Lower lobe of right lung (tissue), 2 donors: Measurements from ENCODE around the gene QPRT. TPM values are rescaled to one million over a fixed set of nuclear protein-coding genes. Genes with fewer than 3 reads are reported as not detected.

Experiments used
- ATAC-seq, 2 donors: fragments of 200-7000 bp; cut with Tn5 transposase; one replicate each; pipeline ENCODE4 v1.9.1; 2020 to 2022; ENCODE audit warnings: mild to moderate bottlenecking in 2 of 2, moderate library complexity in 2 of 2
- DNase-seq: peaks from one replicate; pipeline ENCODE4 v3.0.0-alpha.2; 2020
- H3K27ac ChIP-seq: fragments of 200-600 bp; one replicate; pipeline ENCODE4 v1.8.0; 2022
- H3K27me3 ChIP-seq: fragments of 200-600 bp; one replicate; pipeline ENCODE4 v1.8.0; 2022; ENCODE audit warnings: low read depth
- H3K36me3 ChIP-seq: fragments of 200-600 bp; one replicate; pipeline ENCODE4 v1.8.0; 2022; ENCODE audit warnings: mild to moderate bottlenecking
- H3K4me1 ChIP-seq: fragments of 200-600 bp; one replicate; pipeline ENCODE4 v1.8.0; 2022
- H3K4me3 ChIP-seq: fragments of 200-600 bp; one replicate; pipeline ENCODE4 v1.8.0; 2022; ENCODE audit warnings: mild to moderate bottlenecking
- H3K9me3 ChIP-seq: fragments of 200-600 bp; one replicate; pipeline ENCODE4 v1.8.0; 2022
- CTCF ChIP-seq: fragments of 200-600 bp; IDR thresholded peaks from one replicate; pipeline ENCODE4 v1.8.0; 2022; ENCODE audit warnings: antibody characterized with exemption, mild to moderate bottlenecking
- intact Hi-C: fragments of 100-400 bp; cut with DNase I; formaldehyde crosslinking; loops from one replicate; pipeline ENCODE4 v1.11.0; 2022
- total RNA-seq: library from RNA; stranded (reverse); fragmentation: NEBNext Ultra II Directional; extraction: Animal tissue kit (Norgen Biotek cat#: 25700); gene quantifications from one replicate; pipeline ENCODE4 v1.2.1, GENCODE V29; 2021
- donor health status: DM: no; HTN: yes; CAD: no; lungs with severe emphysema.

The QPRT gene
- total RNA-seq, 1 donor from 2014 or later, result 11.0 TPM

- DNase-seq (no peak), ATAC-seq (peak; percentile 72 to 79)
- H3K9me3 ChIP-seq, result no peaks in the 10 kb centered on the region
- H3K27ac ChIP-seq, result peak overlapping the region; percentile 66
- intact Hi-C loops, result no loop called here
- H3K36me3 ChIP-seq, result no peaks in the 10 kb centered on the region
- peaks cover 4% of the 10 kb centered on the region for H3K4me1 ChIP-seq
- H3K27me3 ChIP-seq, result no peaks in the 10 kb centered on the region
- H3K4me3 ChIP-seq, result no peak overlapping the region
- no peak for TF ChIP-seq CTCF
Measured at GRCh38 chr16:29644338-29644857, 34.6 kb upstream of the QPRT start.

GRCh38 chr16:29644973-29645693 lies 33.8 kb upstream of the QPRT start:
- DNase-seq (no peak), ATAC-seq (no peak)
- Histone ChIP-seq H3K27ac (peak overlapping the region; percentile 66), H3K9me3 (no peaks in the 10 kb centered on the region), H3K4me1 (peaks cover 7% of the 10 kb centered on the region), H3K27me3 (no peaks in the 10 kb centered on the region), H3K4me3 (no peak overlapping the region), H3K36me3 (no peaks in the 10 kb centered on the region)
- intact Hi-C loops, result no loop called here
- TF ChIP-seq CTCF, result no peak

DNA sequence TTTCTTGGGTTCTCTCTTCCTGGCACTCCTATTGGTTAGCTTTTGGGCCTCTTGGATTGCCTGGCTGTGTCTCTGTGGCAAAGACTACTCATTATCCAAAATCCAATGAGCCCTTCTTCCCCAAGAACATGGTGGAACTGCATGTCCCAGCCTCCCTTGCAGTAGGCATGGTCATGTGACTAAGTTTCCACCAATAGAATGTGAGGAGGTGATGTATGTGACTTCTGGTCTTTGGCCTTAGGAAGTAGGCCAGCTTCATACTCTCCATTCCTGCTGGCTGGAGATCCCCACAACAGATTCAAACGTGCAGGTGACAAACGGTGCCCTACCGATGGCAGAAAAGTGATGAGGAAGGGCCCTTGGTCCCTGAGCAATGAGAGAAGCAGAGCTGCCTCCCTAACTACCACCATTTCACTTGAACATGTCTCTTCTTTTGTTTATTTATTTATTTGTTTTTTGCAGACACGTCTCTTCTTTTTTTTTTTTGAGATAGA lies 33.2 kb upstream of the QPRT start:
- no peaks in the 10 kb centered on the region for H3K27me3 ChIP-seq
- no peaks in the 10 kb centered on the region for H3K36me3 ChIP-seq
- no peaks in the 10 kb centered on the region for H3K9me3 ChIP-seq
- no peak for TF ChIP-seq CTCF
- DNase-seq (no peak), ATAC-seq (peak; percentile 49 to 67)
- intact Hi-C loops, result no loop called here
- no peak overlapping the region for H3K27ac ChIP-seq
- no peak overlapping the region for H3K4me3 ChIP-seq
- peaks cover 8% of the 10 kb centered on the region for H3K4me1 ChIP-seq

- H3K4me1 ChIP-seq, result peaks cover 8% of the 10 kb centered on the region
- no peaks in the 10 kb centered on the region for H3K9me3 ChIP-seq
- TF ChIP-seq CTCF, result no peak
- no peak for DNase-seq
- no peak overlapping the region for H3K27ac ChIP-seq
- no peaks in the 10 kb centered on the region for H3K36me3 ChIP-seq
- no peak for ATAC-seq
- no peaks in the 10 kb centered on the region for H3K27me3 ChIP-seq
- H3K4me3 ChIP-seq, result no peak overlapping the region
- intact Hi-C loops, result no loop called here
Measured at GRCh38 chr16:29646947-29647346, 32.0 kb upstream of the QPRT start.

- Histone ChIP-seq H3K4me3 (no peak overlapping the region), H3K36me3 (no peaks in the 10 kb centered on the region), H3K4me1 (peaks cover 5% of the 10 kb centered on the region), H3K27me3 (no peaks in the 10 kb centered on the region), H3K27ac (no peak overlapping the region), H3K9me3 (no peaks in the 10 kb centered on the region)
- TF ChIP-seq CTCF, result no peak
- intact Hi-C loops, result no loop called here
- peak; percentile 77 to 80 for ATAC-seq
- DNase-seq, result no peak
Measured at GRCh38 chr16:29649588-29650494, 29.1 kb upstream of the QPRT start.
